HG03457 (cell line): ENCODE measurements around the gene LCE1A.

Experiments
- ATAC-seq: cut with Tn5 transposase; IDR thresholded peaks from one replicate; pipeline ENCODE4 v1.9.1; 2021; ENCODE audit warnings: moderate number of reproducible peaks; ENCODE audit not compliant: unreplicated experiment

The LCE1A gene

GRCh38 chr1:152869808-152870419 is 42.6 kb downstream of the LCE1A start:
- no peak for ATAC-seq

- no peak for ATAC-seq
Measured at GRCh38 chr1:152870831-152871730, 43.8 kb downstream of the LCE1A start.

DNA sequence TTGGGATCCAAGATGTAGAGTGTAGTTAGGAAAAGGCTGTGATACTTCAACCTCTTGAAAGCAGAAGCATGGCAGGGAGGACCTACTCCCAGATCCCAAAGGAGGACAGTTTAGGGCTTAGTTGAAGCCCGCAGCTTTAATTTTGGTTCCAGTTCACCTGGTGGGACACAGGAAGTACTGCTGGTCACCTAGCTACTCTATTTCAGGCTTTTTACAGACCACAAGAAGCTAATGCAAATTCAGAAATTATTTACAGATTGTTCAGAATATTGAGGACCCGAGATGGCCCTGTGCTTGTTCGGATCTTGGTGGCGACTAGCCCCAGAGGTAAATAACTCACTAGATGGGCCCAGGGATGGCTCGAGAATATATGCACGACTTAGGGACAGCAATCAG is 44.5 kb downstream of the LCE1A start:
- ATAC-seq: no peak

DNA sequence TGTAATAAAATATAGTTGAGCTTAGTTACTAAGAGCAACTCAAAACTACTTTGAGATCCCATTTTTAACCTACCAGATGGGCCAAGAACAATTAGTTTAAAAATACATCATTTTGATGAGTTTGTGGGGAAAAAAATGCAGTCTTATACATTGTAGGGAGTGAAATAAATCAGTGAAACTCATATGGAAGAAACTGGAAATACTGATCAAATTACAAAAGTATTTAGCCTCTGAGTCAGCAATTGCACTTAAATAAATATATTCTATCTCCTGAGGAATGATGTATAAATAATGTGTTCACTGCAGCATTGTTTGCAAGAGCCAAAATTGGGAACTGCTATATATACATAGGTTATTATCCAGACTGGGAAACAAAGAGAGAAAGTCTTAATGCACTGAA is 46.2 kb downstream of the LCE1A start:
- no peak for ATAC-seq

GRCh38 chr1:152876827-152877226 is 49.6 kb downstream of the LCE1A start:
- ATAC-seq: no peak
